Omental fat pad (tissue), 4 donors: Measurements from ENCODE around the gene KIF26B. TPM values are rescaled to one million over a fixed set of nuclear protein-coding genes. Genes with fewer than 3 reads are reported as not detected.
"Not testable (repeated sequence)": the region's sequence is repeated elsewhere in the genome, so short reads cannot be mapped to it uniquely, and the experiment has no call there.

ENCODE experiments used
- ATAC-seq: fragments of 150-250 bp; one replicate; pipeline ENCODE4 v1.9.1; 2016; ENCODE audit warnings: mild to moderate bottlenecking, moderate library complexity; ENCODE audit not compliant: low FRiP score
- DNase-seq: peaks from one replicate; pipeline ENCODE4 v3.0.0-alpha.2; 2019; ENCODE audit warnings: low spot score
- total RNA-seq, 4 donors: library from RNA; depleted of rRNA; stranded (reverse); fragments of >200 nt; gene quantifications; one replicate each; pipeline ENCODE4 v1.1.0, GENCODE V29; 2016
- TF ChIP-seq, protein P1 (sequence below), 3 donors: fragments of 450-650 bp; IDR thresholded peaks; one replicate each; pipeline ENCODE4 v1.5.1; 2016 to 2017; ENCODE audit warnings: antibody characterized with exemption in 3 of 3, mild to moderate bottlenecking in 3 of 3, moderate library complexity in 2 of 3

Gene KIF26B
- total RNA-seq, 4 donors from 2014 or later: 0.13 to 0.96 (median 0.39) TPM

DNA sequence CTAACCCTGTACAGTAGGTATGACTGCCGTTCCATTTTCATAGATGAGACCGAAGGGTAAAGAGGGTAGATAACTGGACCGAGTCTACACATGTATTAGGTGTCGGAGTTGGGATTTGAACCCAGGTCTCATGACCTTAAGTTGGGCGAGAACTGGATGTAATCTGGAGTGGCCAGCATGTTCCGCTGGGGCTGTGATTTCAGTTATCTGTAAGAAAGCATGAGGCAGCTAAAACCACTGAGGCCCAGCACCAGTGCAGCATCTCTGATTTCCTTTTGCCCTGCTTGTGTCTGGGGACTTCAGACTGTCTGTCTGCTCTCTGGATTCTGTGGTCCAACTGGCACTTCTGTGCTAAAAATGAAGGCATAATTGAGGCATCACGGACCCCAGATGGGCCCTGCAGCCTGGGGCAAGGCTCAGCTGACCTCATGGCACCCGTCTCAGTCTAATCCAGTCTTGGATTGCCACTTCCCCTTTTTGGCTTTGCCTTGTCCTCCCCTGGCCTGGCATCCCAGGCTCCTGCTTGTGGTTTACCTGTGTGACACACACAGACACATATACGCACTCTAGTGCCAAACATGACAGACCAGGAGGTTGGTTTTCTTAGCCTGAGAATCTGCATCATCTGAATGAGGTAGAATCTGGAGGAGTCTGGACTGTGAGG, 180.2 kb downstream of the KIF26B start:
- ATAC-seq (no peak), DNase-seq (no peak)
- TF ChIP-seq, protein P1, sequence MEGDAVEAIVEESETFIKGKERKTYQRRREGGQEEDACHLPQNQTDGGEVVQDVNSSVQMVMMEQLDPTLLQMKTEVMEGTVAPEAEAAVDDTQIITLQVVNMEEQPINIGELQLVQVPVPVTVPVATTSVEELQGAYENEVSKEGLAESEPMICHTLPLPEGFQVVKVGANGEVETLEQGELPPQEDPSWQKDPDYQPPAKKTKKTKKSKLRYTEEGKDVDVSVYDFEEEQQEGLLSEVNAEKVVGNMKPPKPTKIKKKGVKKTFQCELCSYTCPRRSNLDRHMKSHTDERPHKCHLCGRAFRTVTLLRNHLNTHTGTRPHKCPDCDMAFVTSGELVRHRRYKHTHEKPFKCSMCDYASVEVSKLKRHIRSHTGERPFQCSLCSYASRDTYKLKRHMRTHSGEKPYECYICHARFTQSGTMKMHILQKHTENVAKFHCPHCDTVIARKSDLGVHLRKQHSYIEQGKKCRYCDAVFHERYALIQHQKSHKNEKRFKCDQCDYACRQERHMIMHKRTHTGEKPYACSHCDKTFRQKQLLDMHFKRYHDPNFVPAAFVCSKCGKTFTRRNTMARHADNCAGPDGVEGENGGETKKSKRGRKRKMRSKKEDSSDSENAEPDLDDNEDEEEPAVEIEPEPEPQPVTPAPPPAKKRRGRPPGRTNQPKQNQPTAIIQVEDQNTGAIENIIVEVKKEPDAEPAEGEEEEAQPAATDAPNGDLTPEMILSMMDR (IDR thresholded peaks at IDR 0.05): no peak

DNA sequence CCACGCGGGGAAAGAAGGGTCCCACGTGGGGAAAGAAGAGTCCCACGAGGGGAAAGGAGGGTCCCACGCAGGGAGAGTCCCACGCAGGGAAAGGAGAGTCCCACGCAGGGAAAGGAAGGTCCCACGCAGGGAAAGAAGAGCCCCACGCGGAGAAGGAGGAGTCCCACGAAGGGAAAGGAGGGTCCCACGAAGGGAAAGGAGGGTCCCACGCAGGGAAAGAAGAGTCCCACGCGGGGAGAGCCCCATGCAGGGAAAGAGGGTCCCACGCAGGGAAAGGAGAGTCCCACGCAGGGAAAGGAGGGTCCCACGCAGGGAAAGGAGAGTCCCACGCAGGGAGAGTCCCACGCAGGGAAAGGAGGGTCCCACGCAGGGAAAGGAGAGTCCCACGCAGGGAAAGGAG, 180.9 kb downstream of the KIF26B start:
- DNase-seq, ATAC-seq: not testable (repeated sequence)

DNA sequence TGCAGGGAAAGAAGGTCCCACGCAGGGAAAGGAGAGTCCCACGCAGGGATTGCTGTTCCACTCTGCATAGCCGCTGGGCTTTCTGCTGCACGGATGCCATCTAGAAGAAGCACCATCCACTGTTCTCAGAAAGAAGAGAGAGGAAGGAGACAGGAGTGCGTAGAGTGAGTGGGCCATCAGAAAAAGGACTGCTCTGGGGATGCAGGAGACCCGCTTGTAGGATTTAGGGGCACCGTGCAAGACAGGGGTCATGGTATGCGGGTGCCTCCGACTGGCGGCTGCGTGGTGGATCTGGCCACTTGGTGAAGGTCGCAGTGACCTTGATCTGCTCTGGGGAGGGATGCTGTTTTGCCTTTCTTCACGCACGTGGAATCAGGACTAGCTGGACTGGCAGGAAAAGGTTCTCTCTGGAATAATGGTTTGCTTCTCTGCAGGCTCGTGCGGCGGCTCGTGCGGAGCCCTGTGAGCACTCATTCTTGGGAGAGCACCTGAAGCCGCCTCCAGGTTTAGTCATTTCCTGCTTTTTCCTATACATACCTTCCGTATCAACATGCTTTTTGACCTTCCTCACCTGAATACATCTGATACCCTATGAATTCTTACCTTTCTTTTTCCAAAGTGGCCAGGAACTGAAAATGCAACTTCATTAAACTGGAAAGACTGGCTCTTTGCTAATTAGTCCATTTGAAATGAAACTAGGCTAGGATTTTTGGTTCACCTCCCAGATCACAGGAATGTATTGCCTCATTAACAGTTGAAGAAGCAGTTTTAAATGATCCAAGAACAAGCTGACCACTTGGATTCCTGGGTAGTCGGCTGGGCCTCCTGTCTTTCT, 181.6 kb downstream of the KIF26B start:
- TF ChIP-seq, protein P1 (IDR thresholded peaks at IDR 0.05): no peak
- DNase-seq: no peak
- no peak for ATAC-seq

GRCh38 chr1:245336984-245337355, 182.2 kb downstream of the KIF26B start:
- ATAC-seq, DNase-seq: not testable (repeated sequence)

DNA sequence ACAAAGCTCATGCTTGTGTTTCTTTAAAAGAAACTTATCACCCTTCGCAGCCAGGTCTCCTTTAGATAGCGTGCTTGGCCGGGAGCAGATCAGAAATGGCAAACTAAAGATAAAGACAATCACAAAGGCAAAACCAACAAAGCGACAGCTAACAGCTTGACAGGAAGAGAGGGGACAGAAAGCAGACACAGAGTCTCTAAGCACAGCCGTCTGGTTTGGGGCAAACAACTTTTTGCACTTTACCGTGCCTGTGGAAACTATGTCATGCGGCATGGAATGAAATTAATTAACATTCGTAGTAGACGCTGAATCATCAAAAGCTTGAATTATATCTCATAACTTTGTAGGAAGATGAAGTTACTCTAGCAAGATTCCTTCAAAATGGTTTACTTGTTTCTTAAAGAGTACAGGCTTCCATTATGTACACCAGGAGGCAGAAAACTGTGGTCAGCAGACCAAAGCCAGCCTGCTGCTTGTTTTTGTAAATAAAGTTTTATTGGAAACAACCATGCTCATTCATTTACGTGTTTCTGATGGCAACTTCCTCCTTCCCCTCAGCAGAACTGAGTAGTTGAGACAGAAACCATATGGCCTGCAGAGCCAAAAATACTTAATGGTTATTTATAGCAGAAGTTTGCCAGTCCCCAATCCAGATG, 183.2 kb downstream of the KIF26B start:
- DNase-seq (no peak), ATAC-seq (no peak)
- TF ChIP-seq, protein P1 (IDR thresholded peaks at IDR 0.05): no peak

GRCh38 chr1:245338485-245338877, 183.7 kb downstream of the KIF26B start:
- TF ChIP-seq, protein P1 (IDR thresholded peaks at IDR 0.05): no peak
- ATAC-seq (no peak), DNase-seq (no peak)

DNA sequence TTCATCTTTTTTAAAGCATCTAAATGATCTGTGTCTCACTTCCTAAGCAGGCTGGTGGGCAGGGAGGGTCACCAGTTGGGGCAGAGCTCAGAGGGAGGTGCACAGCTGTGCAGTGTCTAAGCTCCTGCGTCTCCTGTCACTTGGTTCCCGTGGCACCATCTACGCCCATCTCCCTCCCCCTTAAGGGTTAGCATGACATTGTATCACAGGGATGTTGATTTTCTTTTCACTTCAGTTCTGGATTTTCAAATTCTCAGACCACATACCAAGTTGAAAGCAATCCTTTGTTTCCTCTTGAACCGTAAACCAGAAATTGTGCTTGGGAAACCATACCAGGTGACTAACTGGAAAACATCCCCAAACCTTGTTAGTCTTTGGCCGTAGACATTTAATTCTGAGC, 187.0 kb downstream of the KIF26B start:
- DNase-seq (no peak), ATAC-seq (no peak)
- TF ChIP-seq, protein P1 (IDR thresholded peaks at IDR 0.05): no peak
